HG03565 (cell line): ENCODE results near the gene PPP3CB.

Source experiments
- ATAC-seq: cut with Tn5 transposase; IDR thresholded peaks from one replicate; pipeline ENCODE4 v1.9.1; 2021; ENCODE audit warnings: mild to moderate bottlenecking, moderate library complexity; ENCODE audit not compliant: unreplicated experiment

PPP3CB gene

DNA sequence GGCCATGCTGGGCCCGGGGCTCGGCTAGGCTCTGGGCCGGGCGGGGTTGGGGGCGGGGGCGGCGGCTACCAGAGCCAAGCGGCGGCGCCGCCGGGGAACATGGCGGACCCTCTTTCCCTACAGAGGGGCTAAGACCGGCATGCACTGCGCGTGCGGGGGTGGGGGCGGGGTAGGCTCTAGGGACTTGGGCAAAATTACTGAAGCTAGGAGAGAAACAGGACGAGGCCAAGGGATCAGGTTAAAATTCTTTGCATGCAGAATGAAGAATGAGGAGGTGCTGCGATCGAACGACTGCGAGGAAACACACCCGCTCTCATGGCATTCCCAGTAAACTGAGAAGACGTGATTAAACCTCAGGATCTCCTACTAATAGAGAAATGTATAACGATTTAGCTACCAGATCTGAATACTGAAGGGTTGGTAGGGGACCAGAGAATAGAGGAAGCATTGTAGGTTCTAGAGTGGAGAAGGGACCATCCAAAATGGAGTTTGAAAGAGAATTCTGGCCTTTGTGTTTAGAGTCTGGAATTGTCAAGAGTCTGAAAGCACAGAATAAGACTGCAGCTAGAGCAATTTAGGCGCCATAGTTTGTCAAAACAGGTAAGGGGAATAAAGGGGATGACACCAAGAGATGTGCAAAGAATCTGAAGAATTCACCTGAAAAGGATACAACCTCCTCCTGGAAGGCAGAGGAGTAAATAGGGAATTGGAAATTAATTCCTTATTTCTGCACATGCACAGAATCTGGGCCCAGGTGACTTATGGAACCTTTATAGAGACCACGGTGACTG, at the start of gene PPP3CB:
Gene PPP3CB, minus strand, starts transcription at position 141 of the 791 bp plus-strand sequence. Its CDS starts 135 bp downstream, at position 6.
- ATAC-seq: peak; percentile 33

DNA sequence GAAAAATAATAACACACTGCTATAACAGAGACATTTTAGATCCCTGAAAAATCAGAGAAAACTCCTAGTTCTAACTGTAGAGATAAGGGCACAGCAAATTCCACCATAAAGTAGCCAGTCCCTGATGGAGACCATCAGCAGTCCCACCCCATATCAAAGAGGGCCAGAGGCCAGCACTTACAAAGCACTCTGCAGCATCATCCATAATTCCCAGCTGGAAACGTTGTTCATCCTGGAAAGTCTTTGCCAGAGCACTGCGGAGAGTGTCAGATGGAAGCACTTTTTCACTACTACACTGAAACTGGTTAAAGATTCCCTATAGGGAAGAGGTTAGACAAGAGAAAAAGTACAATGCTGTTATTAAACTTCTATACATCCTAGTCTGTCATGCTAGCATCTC, 49.5 kb upstream of the PPP3CB start:
- no peak for ATAC-seq

DNA sequence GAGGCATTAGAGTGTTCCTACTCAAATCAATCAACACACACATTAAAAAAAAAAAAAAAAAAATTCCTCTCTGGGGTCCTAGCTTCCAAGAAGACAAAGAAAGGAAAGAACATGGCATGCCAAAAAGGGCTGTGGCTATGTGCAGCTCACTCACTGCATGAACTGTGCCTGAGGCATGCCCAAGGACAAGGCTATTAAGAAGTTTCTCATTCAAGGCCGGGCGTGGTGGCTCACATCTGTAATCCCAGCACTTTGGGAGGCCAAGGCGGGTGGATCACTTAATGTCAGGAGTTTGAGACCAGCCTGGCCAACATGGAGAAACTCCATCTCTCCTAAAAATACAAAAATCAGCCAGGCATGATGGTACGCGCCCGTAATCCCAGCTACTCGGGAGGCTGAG, 41.9 kb upstream of the PPP3CB start:
- ATAC-seq: no peak

DNA sequence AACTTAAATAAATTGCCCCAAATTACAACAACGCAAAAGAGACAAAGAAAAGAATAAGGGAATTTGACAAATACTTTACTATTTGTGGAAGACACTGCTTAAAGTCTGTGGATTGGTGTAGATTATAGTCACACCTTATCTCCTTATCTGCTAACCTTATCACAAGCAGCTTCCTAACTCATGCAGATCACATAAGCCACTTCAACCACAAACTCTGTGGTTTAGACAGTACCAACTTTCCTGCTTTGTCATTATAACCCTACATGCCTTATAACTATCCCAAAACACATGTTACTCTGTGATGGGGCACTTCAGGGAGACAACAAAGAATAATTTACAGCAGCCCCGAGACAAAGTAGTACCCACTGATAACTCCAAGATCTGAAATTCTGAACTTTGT, 41.5 kb upstream of the PPP3CB start:
- ATAC-seq: no peak

DNA sequence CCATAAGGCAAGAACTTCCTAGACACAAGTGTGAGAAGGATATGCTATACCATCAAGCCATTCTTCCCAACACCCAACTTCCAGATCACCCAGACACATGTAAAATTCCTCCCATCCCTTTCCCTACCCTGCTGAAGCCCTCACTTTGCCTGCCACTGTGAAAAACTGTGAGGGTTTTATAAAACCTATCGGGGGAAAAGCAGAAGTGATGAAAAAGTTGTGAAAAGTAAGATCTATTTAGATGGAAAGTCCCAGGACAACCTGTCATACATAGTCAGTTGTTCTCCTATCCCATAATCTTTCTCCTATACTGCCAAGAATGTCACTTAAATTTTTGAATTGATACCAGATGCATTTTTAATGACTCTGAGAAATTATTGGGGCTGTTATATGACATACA, 39.0 kb upstream of the PPP3CB start:
- ATAC-seq: no peak

DNA sequence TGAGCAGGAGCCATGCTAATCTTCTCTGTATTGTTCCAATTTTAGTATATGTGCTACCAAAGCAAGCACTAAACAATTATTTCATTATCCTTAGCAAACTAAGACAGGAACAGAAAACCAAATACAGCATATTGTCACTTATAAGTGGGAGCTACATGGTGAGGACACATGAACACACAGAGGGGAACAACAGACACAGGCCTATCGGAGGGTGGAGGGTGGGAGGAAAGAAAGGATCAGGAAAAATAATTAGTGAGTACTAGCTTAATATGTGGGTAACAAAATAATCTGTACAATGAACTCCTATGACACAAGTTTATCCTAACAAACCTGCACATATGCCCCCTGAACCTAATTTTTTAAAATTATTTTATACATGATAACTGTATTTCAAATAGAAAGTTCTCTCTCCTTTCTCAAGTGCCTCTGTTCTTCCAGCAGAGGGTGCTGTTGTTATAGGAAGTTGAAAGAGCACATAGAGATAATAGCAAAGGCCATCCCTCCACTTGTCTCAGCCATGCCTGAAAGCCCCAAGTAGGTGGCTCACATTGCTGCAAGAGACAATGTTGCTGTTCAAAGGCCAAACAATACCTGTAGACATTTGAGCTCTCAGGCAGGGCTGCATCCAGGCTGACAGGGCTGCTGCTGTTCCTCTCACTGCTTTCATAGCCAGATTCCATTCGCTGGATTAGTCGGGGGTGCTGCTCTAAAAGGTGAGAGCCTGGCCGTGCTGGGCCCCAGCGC, 33.4 kb upstream of the PPP3CB start:
- no peak for ATAC-seq

DNA sequence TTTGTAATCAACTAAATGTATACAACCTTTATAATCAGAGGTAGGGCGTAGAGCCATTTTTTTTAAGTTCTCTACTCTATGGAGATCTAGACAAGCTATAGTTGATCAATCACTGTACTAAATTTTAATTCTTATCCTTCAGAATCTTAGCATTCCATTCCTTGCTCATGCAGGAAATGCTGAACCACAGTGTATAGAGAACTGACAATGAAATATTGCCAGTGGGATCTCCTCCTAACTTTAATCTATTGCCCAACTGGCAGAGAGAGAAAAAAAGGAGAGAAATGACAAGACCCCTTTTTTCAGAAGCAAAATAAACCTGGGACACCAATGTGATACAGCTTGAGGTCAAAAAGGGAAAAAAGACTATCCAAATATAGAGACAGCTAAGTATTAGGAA, 26.4 kb upstream of the PPP3CB start:
- ATAC-seq: no peak

DNA sequence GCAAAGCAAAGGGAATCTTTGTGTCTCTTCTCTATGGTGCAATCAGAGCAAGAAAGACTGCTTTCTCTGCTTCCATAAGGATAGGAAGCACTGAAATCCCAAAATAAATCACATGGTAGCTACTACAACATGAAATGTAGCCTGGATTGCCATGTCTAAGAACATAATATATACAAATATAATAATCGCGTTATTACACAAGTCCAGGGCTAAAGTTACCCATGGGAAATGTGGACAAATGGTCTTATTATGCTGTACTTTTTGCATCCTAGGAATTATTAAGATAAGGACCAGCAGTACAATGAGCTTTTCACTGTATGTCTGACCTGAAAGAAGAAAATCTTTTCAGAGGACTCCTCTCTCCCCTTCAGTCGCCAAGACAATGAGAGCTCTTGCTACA, 23.5 kb upstream of the PPP3CB start:
- ATAC-seq: no peak

DNA sequence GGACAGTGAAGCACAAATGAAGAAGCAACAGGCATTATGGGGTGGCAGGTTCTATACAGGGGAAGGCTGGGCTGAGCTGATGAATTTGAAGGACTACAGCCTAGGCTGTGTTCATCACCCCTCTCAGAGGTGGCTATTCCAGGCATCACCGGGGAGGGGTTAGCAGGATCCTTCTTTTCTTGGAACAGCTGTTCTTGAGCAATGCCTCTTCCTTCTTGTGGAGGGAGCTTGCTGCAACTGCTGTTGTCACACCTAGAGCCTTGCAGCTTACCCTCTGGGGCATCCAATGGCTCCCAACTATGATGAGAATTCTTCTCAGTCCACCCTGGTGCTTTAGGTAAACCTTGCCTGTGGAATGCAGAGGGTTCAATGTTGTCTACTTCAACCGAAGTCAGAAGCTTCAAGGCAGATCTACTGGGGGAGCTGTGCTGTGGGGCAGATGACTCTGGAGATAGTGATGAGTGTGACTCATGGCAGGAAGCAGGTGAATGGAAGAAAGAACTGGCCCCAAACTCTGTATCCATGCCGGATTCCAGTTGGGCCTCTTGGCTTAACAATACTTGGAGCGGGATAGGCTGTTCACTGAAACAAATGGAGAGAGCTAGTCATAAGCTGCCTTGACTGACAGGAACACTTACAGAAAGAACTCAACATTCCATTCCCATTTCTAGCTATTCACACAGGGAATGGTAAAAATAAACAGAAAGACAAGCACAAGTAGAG, 21.5 kb upstream of the PPP3CB start:
- ATAC-seq: no peak

DNA sequence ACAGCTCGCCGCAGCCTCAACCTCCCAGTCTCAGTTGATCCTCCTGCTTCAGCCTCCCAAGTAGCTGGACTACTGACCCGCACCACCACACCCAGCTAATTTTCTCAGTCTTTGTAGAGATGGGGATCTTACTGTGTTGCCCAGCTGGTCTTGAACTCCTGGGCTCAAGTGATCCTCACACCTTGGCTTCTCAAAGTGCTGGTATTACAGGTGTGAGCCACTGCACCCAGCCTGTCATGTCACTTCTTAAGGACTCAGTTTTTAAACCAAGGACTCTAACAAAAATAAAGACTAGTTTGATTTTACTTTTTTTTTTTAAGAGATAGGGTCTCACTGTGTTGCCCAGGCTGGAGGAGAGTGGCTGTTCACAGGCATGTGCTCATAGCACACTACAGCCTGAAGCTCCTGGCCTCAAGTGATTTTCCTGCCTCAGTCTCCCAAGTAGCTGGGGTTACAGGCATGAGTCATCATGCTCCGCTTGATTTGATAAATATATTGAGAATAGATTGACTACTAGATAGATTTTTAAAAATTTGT, 16.5 kb upstream of the PPP3CB start:
- ATAC-seq: no peak

DNA sequence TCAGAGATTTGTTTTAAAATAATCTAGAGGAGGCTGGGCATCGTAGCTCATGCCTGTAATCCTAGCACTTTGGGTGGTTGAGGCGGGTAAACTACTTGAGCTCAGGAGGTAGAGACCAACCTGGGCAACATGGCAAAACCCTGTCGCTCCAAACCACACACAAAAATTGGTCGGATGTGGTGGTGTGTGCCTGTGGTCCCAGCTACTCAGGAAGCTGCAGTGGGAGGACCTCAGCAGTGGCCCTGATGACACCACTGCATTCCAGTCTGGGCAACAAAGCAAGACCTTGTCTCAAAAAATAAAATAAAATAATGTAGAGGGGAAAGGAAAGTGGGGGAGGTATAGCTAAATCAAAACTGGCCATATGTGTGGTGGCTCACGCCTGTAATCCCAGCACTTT, 13.9 kb upstream of the PPP3CB start:
- no peak for ATAC-seq

DNA sequence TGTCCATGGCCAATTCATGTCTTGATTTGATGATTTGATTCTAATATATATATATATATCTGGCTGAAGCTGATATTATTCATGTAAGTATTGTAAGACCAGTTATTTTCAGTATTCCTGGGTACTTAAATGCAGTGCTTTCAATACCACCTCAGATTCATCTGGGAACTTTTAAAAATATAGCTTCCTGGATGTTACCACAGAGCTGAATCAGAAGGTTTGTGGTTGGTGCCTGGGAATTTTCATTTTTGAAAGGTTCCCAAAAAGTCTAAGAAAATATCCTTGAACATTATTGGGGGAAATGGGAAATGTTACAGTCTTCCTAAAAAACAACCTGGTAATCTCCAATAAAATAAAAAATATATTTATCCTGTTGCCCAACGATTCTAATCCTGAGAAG, 10.7 kb upstream of the PPP3CB start:
- ATAC-seq: no peak

DNA sequence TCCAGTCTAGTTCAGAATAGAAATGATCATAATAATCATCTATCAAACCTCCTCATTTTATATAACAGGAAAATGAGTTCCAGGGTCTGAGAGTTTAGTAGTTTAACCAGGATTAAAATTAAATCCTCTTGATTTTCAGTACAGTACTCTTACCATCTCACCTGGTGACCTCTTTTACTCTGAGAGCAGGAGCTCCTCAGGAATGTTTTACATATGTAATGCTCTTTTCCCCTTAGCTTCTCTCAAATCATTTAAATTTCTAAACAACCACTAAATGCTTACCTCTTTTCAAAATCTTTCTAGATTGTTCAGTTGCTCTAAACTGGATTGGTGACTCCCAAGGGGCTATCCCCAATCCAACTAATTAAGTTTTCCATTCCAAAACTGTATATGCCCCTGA, 10.2 kb upstream of the PPP3CB start:
- ATAC-seq: no peak

DNA sequence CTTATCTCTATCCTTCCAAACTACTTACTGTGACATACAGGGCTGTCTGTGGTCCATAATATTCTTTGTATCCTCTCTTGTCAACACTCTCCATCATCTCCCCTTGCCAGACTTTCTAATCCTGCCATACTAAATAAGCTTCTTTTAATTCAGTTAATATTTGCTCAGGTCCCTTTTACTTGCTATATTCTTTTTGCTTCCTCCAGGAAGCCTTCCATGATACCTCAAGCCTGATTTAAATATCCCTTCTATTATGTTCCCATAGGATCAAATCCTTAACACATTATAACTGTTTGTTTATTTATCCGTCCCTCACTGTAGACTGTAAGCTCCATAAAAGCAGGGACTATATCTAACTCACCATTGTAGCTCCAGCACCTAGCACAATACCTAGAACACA, 7.2 kb upstream of the PPP3CB start:
- no peak for ATAC-seq

DNA sequence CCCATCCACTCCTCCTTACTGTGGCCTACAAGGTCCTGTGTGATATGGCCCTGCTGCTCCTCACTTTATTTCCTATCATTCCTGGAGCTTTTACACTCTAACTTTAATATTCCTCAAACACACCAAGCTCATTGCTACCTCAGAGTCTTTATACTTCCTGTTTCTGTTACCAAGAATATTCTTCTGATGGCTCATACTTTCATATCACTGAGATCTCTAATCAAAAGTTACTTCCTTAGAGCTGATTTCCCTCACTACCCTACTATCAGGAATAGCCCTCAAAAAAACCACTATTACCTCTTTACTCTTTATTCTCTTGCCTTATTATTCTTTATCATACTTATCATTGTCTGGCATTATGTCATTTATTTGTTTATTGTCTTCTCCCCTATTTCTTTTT, 5.8 kb upstream of the PPP3CB start:
- ATAC-seq: no peak

DNA sequence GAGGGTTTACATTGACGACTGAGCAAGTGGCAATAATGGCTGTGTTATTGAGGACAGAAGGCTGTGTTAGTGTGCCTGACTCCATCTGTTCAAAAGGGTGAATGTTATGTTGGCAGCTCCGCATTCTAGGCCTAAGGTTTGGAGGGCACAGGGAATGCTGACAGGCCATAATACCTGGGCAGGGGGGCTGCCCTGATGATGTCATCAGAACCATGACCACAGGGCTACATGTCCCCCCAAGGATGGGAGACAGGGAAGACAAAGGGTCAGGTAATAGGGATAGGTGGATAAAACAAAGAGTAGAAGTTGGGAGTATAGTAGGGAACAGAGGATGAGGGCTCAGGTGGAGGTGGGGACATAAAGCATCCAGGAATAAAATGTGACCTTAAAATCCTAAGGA, 1.8 kb upstream of the PPP3CB start:
- ATAC-seq: no peak

DNA sequence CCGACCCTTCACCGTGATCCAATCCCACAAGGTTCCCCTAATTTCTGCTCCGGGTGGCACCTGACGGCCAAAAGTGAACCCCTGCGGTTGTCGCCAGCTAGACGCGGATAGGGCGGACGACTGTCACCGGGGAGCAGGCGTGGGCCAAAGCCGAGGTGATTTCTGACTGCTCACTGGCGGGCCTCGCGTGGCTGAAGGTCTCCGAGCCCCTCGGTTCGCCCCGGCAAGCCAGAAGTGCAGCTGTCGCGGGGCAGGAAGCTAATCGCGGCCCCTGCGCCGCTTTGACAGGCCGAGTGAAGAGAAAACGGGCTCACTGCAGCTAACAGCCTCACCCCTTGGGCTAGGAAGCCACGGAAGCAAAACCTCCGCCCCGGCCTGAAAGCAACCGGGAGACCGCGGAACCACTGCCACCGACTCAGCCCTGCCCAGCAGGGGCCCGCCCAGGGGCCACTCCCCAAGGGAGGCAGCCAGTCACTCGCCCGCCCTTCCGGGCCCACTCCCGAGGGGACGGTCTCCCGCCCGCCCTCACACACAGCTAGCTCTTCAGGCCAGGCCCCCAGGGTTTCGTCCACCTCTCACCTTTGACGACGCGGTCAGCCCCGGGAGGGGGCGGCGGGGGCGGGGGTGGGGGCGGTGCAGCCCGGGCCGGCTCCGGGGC, 469 bp downstream of the PPP3CB start:
- peak; percentile 93 for ATAC-seq

DNA sequence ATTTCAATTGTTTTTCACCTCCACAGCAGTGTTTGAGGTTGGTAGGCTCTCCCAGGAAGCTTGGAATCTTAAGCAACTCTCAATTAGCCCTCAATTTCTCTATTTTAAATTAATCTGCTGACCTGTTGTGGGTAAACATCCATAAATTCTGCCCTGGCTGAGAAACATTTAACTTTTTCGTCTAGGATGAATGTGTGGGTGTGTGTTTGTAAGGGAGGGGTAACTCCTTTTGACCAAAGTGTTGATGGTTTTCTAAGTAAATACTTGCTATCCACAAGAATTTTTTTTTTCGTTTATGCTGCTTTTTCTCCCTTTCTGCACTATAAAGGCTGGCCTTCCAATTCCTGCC, 973 bp downstream of the PPP3CB start:
- ATAC-seq: no peak

DNA sequence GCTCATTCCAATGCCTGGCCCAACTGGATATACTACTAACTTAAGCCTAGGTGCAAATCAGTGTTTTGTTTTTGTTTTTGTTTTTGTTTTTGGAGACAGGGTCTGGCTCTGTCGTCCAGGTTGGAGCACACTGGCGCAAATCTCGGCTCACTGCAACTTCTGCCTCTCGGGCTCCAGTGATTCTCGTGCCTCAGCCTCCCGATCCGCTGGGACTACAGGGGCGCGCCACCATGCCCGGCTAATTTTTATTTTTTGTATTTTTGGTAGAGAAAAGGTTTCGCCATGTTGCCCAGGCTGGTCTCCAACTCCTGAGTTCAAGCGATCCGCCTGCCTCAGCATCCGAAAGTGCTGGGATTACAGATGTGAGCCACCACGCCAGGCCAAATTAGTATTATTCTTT, 1.6 kb downstream of the PPP3CB start:
- no peak for ATAC-seq

DNA sequence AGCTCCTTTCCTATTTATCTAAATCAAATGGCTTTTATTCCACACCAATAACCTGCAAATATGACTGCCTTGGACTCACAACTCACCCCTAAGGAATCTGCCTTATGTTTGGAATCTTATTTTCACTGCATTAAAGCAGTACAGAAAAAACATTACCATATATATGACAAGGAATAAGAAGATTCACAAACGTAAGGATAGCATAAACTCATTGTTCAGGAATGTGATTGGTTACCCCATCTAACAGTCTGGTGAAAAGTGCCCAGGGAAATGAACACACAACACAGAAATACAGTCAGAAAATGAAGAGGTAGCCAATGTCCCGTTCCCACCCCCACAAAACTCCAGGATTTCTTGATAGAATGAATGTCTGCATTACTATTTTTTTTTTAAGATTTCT, 2.0 kb downstream of the PPP3CB start:
- no peak for ATAC-seq

DNA sequence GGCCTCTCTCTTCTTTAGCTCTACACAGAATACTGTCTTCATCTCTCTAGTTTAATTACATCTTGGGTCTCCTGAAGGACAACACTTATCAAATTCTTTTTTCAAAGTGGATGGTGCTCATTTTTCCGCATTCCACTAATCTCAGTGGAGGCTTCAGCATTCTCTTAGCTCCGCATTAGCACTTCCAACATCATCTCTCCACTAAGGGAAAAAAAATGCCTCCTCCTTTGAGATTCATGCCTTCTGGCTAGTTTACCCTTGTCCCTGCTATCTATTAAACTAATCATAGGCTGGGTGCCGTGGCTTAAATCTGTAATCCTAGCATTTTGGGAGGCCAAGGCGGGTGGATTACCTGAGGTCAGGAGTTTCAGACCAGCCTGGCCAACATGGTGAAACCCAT, 9.2 kb downstream of the PPP3CB start:
- ATAC-seq: no peak
